IMR-90 (cell line): Measurements from ENCODE around the gene FBLN1. TPM values are rescaled to one million over a fixed set of nuclear protein-coding genes. Genes with fewer than 3 reads are reported as not detected.

ENCODE experiments used
- ATAC-seq: fragments of 200-7000 bp; cut with Tn5 transposase; 2 replicates; pipeline ENCODE4 v1.9.1; 2020; ENCODE audit warnings: low read depth, mild to moderate bottlenecking, moderate library complexity
- BruUV-seq: library from RNA; stranded (reverse); fragments of 400-500 nt; replicated peaks from 2 replicates; lab custom pipeline; 2021; lab: Mats Ljungman, UMichigan
- CTCF ChIA-PET: fragments of 300-600 bp; formaldehyde crosslinking; extraction: SDS; loops from one replicate; lab custom pipeline; 2021; ENCODE audit warnings: antibody characterized with exemption; lab: Yijun Ruan, JAX
- POLR2A ChIA-PET: fragments of 300-600 bp; sonication (Branson Sonifier 250); formaldehyde crosslinking; loops from one replicate; lab custom pipeline; 2022; ENCODE audit warnings: antibody characterized with exemption; ENCODE audit not compliant: unreplicated experiment; lab: Charles Lee
- DNase-seq: peaks from one replicate; pipeline ENCODE4 v3.0.0; 2013
- H2AFZ ChIP-seq: replicated peaks from 2 replicates; pipeline ENCODE3; 2013; ENCODE audit warnings: low read length, mild to moderate bottlenecking; ENCODE audit not compliant: poor library complexity
- H2AK5ac ChIP-seq: 2 replicates; pipeline ENCODE4 v1.6.1; 2013; ENCODE audit warnings: low read depth, low read length, inconsistent platforms
- H2AK9ac ChIP-seq: replicated peaks from 2 replicates; pipeline ENCODE3; 2013; ENCODE audit warnings: mild to moderate bottlenecking, low read depth, low read length, moderate library complexity; ENCODE audit not compliant: poor library complexity
- H2BK120ac ChIP-seq: 2 replicates; pipeline ENCODE4 v1.6.1; 2013; ENCODE audit warnings: low read depth, low read length, inconsistent platforms
- H2BK15ac ChIP-seq: 3 replicates; pipeline ENCODE4 v1.6.1; 2013; ENCODE audit warnings: low read depth, low read length, inconsistent platforms
- H2BK20ac ChIP-seq: 2 replicates; pipeline ENCODE4 v1.6.1; 2013; ENCODE audit warnings: low read depth, mild to moderate bottlenecking, inconsistent platforms, low read length, moderate library complexity
- H2BK5ac ChIP-seq: 2 replicates; pipeline ENCODE4 v1.6.1; 2013; ENCODE audit warnings: mild to moderate bottlenecking, low read depth, low read length, inconsistent platforms; ENCODE audit not compliant: poor library complexity, severe bottlenecking
- H3K14ac ChIP-seq: replicated peaks from 2 replicates; pipeline ENCODE4 v1.6.1; 2013; ENCODE audit warnings: low read depth, low read length, inconsistent platforms
- H3K18ac ChIP-seq: 2 replicates; pipeline ENCODE4 v1.6.1; 2013; ENCODE audit warnings: low read depth, low read length, control low read depth
- H3K23ac ChIP-seq: 2 replicates; pipeline ENCODE4 v1.6.1; 2013; ENCODE audit warnings: low read depth, low read length, inconsistent platforms
- H3K27ac ChIP-seq: 2 replicates; pipeline ENCODE4 v1.5.1; 2013; ENCODE audit warnings: mild to moderate bottlenecking, control low read depth, low read length; ENCODE audit not compliant: insufficient read depth
- H3K27me3 ChIP-seq: 2 replicates; pipeline ENCODE4 v1.6.1; 2013; ENCODE audit warnings: low read length; ENCODE audit not compliant: control insufficient read depth, insufficient read depth
- H3K36me3 ChIP-seq: 2 replicates; pipeline ENCODE4 v1.6.1; 2013; ENCODE audit warnings: low read length, mixed read lengths; ENCODE audit not compliant: control insufficient read depth, insufficient read depth
- H3K4ac ChIP-seq: 2 replicates; pipeline ENCODE4 v1.6.1; 2013; ENCODE audit warnings: low read depth, low read length, inconsistent platforms
- H3K4me1 ChIP-seq: 2 replicates; pipeline ENCODE4 v1.6.1; 2013; ENCODE audit warnings: low read length, mixed read lengths; ENCODE audit not compliant: control insufficient read depth, insufficient read depth
- H3K4me2 ChIP-seq: 2 replicates; pipeline ENCODE4 v1.6.1; 2013; ENCODE audit warnings: low read depth, mild to moderate bottlenecking, control low read depth, low read length, moderate library complexity
- H3K4me3 ChIP-seq: 2 replicates; pipeline ENCODE4 v1.5.1; 2013; ENCODE audit warnings: low read depth, mild to moderate bottlenecking, control low read depth, low read length, moderate library complexity; ENCODE audit not compliant: insufficient read depth
- H3K56ac ChIP-seq: 2 replicates; pipeline ENCODE4 v1.6.1; 2013; ENCODE audit warnings: low read length, inconsistent platforms; ENCODE audit not compliant: insufficient read depth; ENCODE audit errors: extremely low read depth
- H3K79me1 ChIP-seq, 2 experiments: 2 replicates each; pipeline ENCODE4 v1.6.1; 2013; ENCODE audit warnings: low read length in 2 of 2, inconsistent platforms in 1 of 2, low read depth in 1 of 2
- H3K9ac ChIP-seq: 2 replicates; pipeline ENCODE4 v1.6.1; 2013; ENCODE audit warnings: low read depth, low read length, control low read depth
- H3K9me1 ChIP-seq: 2 replicates; pipeline ENCODE4 v1.6.1; 2013; ENCODE audit warnings: low read length, inconsistent platforms; ENCODE audit not compliant: insufficient read depth
- H3K9me3 ChIP-seq: 2 replicates; pipeline ENCODE4 v1.6.1; 2013; ENCODE audit warnings: low read length; ENCODE audit not compliant: control insufficient read depth, insufficient read depth
- H4K20me1 ChIP-seq: 2 replicates; pipeline ENCODE4 v1.6.1; 2013; ENCODE audit warnings: low read length, inconsistent platforms; ENCODE audit not compliant: insufficient read depth
- H4K5ac ChIP-seq: 2 replicates; pipeline ENCODE4 v1.6.1; 2013; ENCODE audit warnings: mild to moderate bottlenecking, low read depth, low read length, control low read depth
- H4K8ac ChIP-seq, 2 experiments: 2 replicates each; pipeline ENCODE4 v1.6.1; 2013; ENCODE audit warnings: low read depth in 2 of 2, low read length in 2 of 2, control low read depth in 1 of 2, inconsistent platforms in 1 of 2
- H4K91ac ChIP-seq: 2 replicates; pipeline ENCODE4 v1.6.1; 2013; ENCODE audit warnings: low read depth, low read length, inconsistent platforms; ENCODE audit not compliant: insufficient read depth
- MAFK ChIP-seq: IDR thresholded peaks from 2 replicates; pipeline ENCODE4 v1.6.1; 2012; ENCODE audit warnings: low read depth, low read length, improper control_type of control experiment
- MAZ ChIP-seq: IDR thresholded peaks from 2 replicates; pipeline ENCODE4 v1.6.1; 2012; ENCODE audit warnings: low read depth, mild to moderate bottlenecking, low read length, improper control_type of control experiment, moderate library complexity, borderline replicate concordance
- POLR2A ChIP-seq: IDR thresholded peaks from 2 replicates; pipeline ENCODE4 v1.6.1; 2012; ENCODE audit warnings: mild to moderate bottlenecking, low read depth, low read length
- RAD21 ChIP-seq: IDR thresholded peaks from 2 replicates; pipeline ENCODE4 v1.6.1; 2012; ENCODE audit warnings: low read length, improper control_type of control experiment
- RFX5 ChIP-seq: IDR thresholded peaks from 2 replicates; pipeline ENCODE4 v1.8.0; 2012; ENCODE audit warnings: low read depth, mild to moderate bottlenecking, low read length, moderate library complexity
- SMC3 ChIP-seq: fragments of 150-350 bp; IDR thresholded peaks from 2 replicates; pipeline ENCODE4 v1.6.1; 2016; ENCODE audit warnings: low read depth, mild to moderate bottlenecking, antibody characterized with exemption, low read length, moderate library complexity
- WGBS, 2 experiments: methylation state at CpG; one replicate each; pipeline versions ENCODE4 v1.1.5 to v1.1.7; 2013; ENCODE audit warnings: missing lambda C conversion rate in 2 of 2; ENCODE audit not compliant: insufficient read length in 1 of 2; ENCODE audit errors: extremely low coverage in 2 of 2; 5-methylcytosine and 5-hydroxymethylcytosine counted together
- dilution Hi-C: fragments of 300-500 bp; cut with HindIII; formaldehyde crosslinking; loops from one replicate; pipeline ENCODE4 v1.14.3; 2018; ENCODE audit warnings: low sequenced_read_pairs; ENCODE audit not compliant: unreplicated experiment
- in situ Hi-C: fragments of 300-500 bp; cut with MboI; formaldehyde crosslinking; loops from 3 replicates; pipeline ENCODE4 v1.14.3; 2019; ENCODE audit warnings: low sequenced_read_pairs, inconsistent platforms, mixed read lengths
- intact Hi-C: fragments of 100-400 bp; cut with micrococcal nuclease; formaldehyde crosslinking; loops from 2 replicates; pipeline ENCODE4 v1.10.0; 2022
- polyA plus RNA-seq, 3 experiments: library from polyadenylated mRNA; depleted of rRNA; stranded (reverse); fragments of >200 nt; gene quantifications; 2 replicates each; pipeline ENCODE4 v1.2.3, GENCODE V29; 2012; ENCODE audit warnings: low replicate concordance in 1 of 3
- total RNA-seq: library from RNA; depleted of rRNA; stranded (reverse); fragments of >200 nt; gene quantifications from 2 replicates; pipeline ENCODE4 v1.2.3, GENCODE V29; 2012
- TF ChIP-seq, protein P1 (sequence below): conservative IDR thresholded peaks from 2 replicates; pipeline ENCODE4 v1.5.1; 2012; ENCODE audit warnings: mild to moderate bottlenecking, low read depth, low read length, improper control_type of control experiment
- TF ChIP-seq, protein P2 (sequence below): fragments of 150-350 bp; IDR thresholded peaks from 2 replicates; pipeline ENCODE4 v1.6.1; 2016; ENCODE audit warnings: low read depth, mild to moderate bottlenecking, low read length, moderate library complexity, borderline replicate concordance

Gene FBLN1
- total and polyA plus RNA-seq, 2 of the 4 experiments (the other 2 are of a cell fraction) = 11.3 to 87.9 TPM

DNA sequence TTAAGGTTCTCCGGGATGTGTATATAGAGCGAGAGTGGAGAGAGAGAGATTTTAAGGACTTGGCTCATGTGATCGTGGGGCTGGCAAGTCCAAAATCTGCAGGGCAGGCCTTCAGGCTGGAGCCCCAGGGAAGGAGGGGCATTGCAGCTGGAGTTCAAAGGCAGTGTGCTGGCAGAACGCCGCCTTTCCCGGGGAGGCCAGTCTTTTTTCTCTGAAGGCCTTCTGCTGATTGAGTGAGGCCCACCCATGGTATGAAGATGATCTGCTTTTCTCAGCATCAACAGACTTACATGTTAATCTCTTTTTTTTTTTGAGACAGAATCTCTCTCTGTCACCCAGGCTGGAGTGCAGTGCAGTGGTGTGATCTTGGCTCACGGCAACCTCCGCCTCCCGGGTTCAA, 25.4 kb downstream of the FBLN1 start:
- H3K79me1 ChIP-seq = peaks cover 0 to 35% of the 10 kb centered on the region in 2 experiments; a peak in 2 of 4 replicates
- no peaks in the 10 kb centered on the region for H3K9me3 ChIP-seq
- no peak overlapping the region for H2BK20ac ChIP-seq
- no peak overlapping the region for H2BK5ac ChIP-seq
- H4K8ac ChIP-seq = no peak overlapping the region
- no peaks in the 10 kb centered on the region for H3K27me3 ChIP-seq
- ATAC-seq = no peak
- H3K4me2 ChIP-seq = no peak overlapping the region
- no peak overlapping the region for H2AFZ ChIP-seq
- H2AK9ac ChIP-seq = no peak overlapping the region
- no peak overlapping the region for H3K4ac ChIP-seq
- in situ Hi-C loops (no loop called here), dilution Hi-C loops (no loop called here), intact Hi-C loops (no loop called here)
- H3K27ac ChIP-seq = no peak overlapping the region; the same call in 1 of the 2 replicates
- H2BK15ac ChIP-seq = no peak overlapping the region
- ChIA-PET CTCF (no interaction called here), POLR2A (no interaction called here)
- H3K9ac ChIP-seq = no peak overlapping the region
- peaks cover 72% of the 10 kb centered on the region for H3K36me3 ChIP-seq
- H3K18ac ChIP-seq = no peak overlapping the region; the same call in 1 of the 2 replicates
- H3K56ac ChIP-seq = no peak overlapping the region
- H3K14ac ChIP-seq = no peak overlapping the region
- H4K91ac ChIP-seq = no peak overlapping the region
- H4K20me1 ChIP-seq = peaks cover 4% of the 10 kb centered on the region
- H4K5ac ChIP-seq = no peak overlapping the region; the same call in 1 of the 2 replicates
- H3K4me1 ChIP-seq = peaks cover 51% of the 10 kb centered on the region
- peaks cover 30% of the 10 kb centered on the region for H3K9me1 ChIP-seq
- H2BK120ac ChIP-seq = peak overlapping the region; percentile 10; the same call in 1 of the 2 replicates
- TF ChIP-seq, protein P1, sequence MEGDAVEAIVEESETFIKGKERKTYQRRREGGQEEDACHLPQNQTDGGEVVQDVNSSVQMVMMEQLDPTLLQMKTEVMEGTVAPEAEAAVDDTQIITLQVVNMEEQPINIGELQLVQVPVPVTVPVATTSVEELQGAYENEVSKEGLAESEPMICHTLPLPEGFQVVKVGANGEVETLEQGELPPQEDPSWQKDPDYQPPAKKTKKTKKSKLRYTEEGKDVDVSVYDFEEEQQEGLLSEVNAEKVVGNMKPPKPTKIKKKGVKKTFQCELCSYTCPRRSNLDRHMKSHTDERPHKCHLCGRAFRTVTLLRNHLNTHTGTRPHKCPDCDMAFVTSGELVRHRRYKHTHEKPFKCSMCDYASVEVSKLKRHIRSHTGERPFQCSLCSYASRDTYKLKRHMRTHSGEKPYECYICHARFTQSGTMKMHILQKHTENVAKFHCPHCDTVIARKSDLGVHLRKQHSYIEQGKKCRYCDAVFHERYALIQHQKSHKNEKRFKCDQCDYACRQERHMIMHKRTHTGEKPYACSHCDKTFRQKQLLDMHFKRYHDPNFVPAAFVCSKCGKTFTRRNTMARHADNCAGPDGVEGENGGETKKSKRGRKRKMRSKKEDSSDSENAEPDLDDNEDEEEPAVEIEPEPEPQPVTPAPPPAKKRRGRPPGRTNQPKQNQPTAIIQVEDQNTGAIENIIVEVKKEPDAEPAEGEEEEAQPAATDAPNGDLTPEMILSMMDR = no peak
- TF ChIP-seq RFX5 = no peak
- TF ChIP-seq SMC3 = no peak
- TF ChIP-seq RAD21 = no peak
- no peak for TF ChIP-seq MAFK
- TF ChIP-seq POLR2A = no peak
- no peak for TF ChIP-seq MAZ
- TF ChIP-seq, protein P2, sequence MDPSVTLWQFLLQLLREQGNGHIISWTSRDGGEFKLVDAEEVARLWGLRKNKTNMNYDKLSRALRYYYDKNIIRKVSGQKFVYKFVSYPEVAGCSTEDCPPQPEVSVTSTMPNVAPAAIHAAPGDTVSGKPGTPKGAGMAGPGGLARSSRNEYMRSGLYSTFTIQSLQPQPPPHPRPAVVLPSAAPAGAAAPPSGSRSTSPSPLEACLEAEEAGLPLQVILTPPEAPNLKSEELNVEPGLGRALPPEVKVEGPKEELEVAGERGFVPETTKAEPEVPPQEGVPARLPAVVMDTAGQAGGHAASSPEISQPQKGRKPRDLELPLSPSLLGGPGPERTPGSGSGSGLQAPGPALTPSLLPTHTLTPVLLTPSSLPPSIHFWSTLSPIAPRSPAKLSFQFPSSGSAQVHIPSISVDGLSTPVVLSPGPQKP = no peak
- H3K23ac ChIP-seq = no peak overlapping the region
- no CpG with 5 or more reads among the region's 9 CpGs for WGBS, 2 experiments
- no peak overlapping the region for H3K4me3 ChIP-seq
- BruUV-seq = no TSS peak
- 0 out of 2 replicates have a peak overlapping the region, but pooled peaks have one; percentile 29 for H2AK5ac ChIP-seq
- no peak for DNase-seq
